Progenitor cell of endocrine pancreas (in vitro differentiated cells): ENCODE results near the gene IFI30. TPM values are rescaled to one million over a fixed set of nuclear protein-coding genes. Genes with fewer than 3 reads are reported as not detected.

ENCODE experiments used
- DNase-seq: peaks from one replicate; pipeline ENCODE4 v3.0.0; 2021; ENCODE audit warnings: low spot score; ENCODE audit not compliant: unreplicated experiment
- H3K27ac Mint-ChIP-seq: 2 replicates; pipeline ENCODE4 v1.8.0; 2021; ENCODE audit warnings: mild to moderate bottlenecking, moderate library complexity, mixed read lengths
- H3K27me3 Mint-ChIP-seq: 2 replicates; pipeline ENCODE4 v1.8.0; 2021; ENCODE audit warnings: mixed read lengths
- H3K36me3 Mint-ChIP-seq: 2 replicates; pipeline ENCODE4 v1.8.0; 2022; ENCODE audit warnings: mixed read lengths; ENCODE audit not compliant: insufficient read depth
- H3K4me1 Mint-ChIP-seq: 2 replicates; pipeline ENCODE4 v1.8.0; 2021; ENCODE audit warnings: low read depth, mixed read lengths
- H3K4me3 Mint-ChIP-seq: 2 replicates; pipeline ENCODE4 v1.8.0; 2021; ENCODE audit warnings: low read depth, mild to moderate bottlenecking, moderate library complexity, mixed read lengths
- H3K9me3 Mint-ChIP-seq: 2 replicates; pipeline ENCODE4 v1.8.0; 2021; ENCODE audit warnings: low read depth, mixed read lengths
- total RNA-seq: library from RNA; stranded (reverse); gene quantifications from 2 replicates; pipeline ENCODE4 v1.2.1, GENCODE V29; 2021
- TF ChIP-seq, protein P1 (sequence below): fragments of 200-600 bp; sonication (generic); IDR thresholded peaks from one replicate; pipeline ENCODE4 v1.5.0; 2021; ENCODE audit warnings: antibody characterized with exemption, mild to moderate bottlenecking; ENCODE audit not compliant: unreplicated experiment

IFI30 gene
- total RNA-seq, 1 donor from 2014 or later = not detected

DNA sequence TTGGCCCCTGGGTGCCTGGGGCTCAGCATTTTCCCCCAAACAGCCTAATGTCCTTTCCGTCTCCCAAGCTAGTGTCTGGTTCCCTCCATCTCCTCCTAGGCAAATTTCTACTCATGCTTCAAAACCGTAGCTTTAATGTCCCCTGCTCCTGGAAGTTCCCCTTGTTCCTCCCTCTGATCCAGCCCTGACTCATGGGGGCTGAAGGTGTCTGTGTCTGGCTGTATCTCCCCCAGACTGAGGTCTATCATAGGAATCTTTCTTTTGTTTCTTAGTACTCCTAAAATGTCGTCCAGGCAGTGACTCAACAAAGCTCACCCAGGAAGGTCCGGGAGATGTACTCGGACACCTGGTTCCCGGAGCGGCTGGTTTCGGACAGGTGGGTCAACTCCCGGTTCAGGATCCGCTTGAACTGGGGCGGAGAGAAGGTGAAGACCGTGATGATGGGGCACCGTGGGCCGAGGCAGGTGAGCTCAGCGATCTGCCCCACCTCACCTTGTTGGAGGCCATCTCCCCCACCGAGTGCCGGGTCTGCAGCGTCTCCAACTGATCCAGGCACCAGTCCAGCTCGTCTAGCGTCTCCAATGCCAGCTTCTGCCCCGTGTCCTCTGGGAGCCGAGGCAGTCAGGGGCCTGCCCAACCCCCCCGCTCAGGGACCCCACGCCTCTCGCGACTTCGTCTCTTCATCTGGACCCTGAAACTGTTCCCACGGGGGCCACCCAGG, 46.5 kb downstream of the IFI30 start:
- no peak for DNase-seq
- H3K4me3 Mint-ChIP-seq = no peak overlapping the region
- H3K27me3 Mint-ChIP-seq = peaks cover 37% of the 10 kb centered on the region
- no peaks in the 10 kb centered on the region for H3K9me3 Mint-ChIP-seq
- TF ChIP-seq, protein P1, sequence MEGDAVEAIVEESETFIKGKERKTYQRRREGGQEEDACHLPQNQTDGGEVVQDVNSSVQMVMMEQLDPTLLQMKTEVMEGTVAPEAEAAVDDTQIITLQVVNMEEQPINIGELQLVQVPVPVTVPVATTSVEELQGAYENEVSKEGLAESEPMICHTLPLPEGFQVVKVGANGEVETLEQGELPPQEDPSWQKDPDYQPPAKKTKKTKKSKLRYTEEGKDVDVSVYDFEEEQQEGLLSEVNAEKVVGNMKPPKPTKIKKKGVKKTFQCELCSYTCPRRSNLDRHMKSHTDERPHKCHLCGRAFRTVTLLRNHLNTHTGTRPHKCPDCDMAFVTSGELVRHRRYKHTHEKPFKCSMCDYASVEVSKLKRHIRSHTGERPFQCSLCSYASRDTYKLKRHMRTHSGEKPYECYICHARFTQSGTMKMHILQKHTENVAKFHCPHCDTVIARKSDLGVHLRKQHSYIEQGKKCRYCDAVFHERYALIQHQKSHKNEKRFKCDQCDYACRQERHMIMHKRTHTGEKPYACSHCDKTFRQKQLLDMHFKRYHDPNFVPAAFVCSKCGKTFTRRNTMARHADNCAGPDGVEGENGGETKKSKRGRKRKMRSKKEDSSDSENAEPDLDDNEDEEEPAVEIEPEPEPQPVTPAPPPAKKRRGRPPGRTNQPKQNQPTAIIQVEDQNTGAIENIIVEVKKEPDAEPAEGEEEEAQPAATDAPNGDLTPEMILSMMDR = no peak
- H3K36me3 Mint-ChIP-seq = no peaks in the 10 kb centered on the region
- H3K27ac Mint-ChIP-seq = no peak overlapping the region
- peaks cover 3% of the 10 kb centered on the region for H3K4me1 Mint-ChIP-seq

DNA sequence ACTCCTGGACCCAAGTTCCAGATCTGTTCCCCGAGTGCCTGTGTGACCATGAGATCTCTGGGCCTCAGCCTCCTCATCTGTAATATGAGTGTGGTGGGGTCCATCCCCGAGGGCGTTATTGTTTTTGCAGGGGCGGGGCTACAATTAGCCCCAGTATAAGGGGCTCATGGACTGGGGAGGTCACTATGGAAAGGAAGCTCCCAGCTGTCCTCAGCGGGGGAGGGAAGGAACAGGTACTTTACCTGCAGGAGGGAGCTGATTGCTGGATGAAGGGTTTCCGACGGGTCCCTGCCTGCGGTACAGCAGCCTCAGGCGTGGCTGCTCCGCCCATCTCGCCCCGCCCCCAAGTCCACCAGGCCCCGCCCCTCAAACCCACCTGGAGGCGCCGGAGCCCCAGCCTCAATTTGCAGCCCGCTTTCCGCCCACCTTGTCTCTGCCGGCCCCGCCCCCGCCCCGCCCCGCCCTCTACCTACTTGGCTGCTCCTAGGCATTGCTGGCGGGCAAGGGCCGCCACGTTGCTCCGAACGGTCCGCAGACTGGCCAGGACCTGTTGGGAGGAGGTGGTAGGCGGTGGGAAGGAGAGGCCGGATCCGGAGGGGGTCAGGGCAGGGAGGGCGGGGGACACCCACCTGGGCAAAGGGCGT, 47.1 kb downstream of the IFI30 start:
- TF ChIP-seq, protein P1 = no peak
- Mint-ChIP-seq H3K27ac (no peak overlapping the region), H3K36me3 (no peaks in the 10 kb centered on the region), H3K4me3 (no peak overlapping the region), H3K4me1 (peaks cover 3% of the 10 kb centered on the region), H3K9me3 (no peaks in the 10 kb centered on the region), H3K27me3 (peaks cover 41% of the 10 kb centered on the region)
- no peak for DNase-seq

DNA sequence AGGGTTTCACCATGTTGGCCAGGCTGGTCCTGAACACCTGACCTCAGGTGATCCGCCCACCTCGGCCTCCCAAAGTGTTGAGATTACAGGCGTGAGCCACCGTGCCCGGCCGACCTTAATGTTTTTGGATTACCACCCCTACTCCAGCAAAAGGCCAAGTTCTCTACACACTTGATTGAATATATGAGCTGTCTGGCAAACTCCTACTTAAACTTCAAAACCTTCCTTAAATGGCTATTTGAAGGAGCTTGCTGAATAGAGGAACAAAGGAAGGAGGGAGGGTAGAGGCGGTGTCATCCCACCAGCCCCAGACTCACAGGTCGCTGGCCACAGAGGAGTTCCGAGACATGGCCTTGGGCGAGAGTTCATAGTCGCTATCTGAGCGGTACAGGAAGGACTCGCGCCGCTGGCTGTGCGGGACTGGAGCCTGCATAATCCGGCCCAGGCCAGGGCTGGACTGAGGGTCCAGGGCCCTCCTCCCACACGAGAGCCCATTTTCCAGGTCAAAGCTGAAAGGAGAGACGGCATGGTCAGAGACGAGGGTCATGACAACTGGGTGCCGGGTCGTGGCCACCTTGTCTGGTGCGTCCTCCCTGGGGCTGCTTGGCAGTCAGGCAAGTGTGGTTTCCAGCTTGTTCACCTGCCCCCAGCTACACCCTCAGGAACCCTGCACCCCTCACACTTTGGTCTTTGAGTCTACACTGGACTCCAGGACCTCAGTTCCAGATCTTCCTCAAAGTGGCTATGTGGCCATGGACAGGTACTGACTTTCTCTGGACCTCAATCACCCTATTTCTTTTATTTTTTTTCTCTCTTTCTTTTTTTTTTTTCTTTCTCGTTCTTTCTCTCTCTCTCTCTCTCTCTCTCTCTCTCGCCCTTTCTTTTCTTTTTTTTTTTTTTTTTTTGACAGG, 48.5 kb downstream of the IFI30 start:
- Mint-ChIP-seq H3K27me3 (peaks cover 51% of the 10 kb centered on the region), H3K36me3 (no peaks in the 10 kb centered on the region), H3K27ac (peak overlapping the region; percentile 5), H3K9me3 (no peaks in the 10 kb centered on the region), H3K4me3 (no peak overlapping the region), H3K4me1 (peaks cover 3% of the 10 kb centered on the region)
- no peak for DNase-seq
- TF ChIP-seq, protein P1 = no peak

DNA sequence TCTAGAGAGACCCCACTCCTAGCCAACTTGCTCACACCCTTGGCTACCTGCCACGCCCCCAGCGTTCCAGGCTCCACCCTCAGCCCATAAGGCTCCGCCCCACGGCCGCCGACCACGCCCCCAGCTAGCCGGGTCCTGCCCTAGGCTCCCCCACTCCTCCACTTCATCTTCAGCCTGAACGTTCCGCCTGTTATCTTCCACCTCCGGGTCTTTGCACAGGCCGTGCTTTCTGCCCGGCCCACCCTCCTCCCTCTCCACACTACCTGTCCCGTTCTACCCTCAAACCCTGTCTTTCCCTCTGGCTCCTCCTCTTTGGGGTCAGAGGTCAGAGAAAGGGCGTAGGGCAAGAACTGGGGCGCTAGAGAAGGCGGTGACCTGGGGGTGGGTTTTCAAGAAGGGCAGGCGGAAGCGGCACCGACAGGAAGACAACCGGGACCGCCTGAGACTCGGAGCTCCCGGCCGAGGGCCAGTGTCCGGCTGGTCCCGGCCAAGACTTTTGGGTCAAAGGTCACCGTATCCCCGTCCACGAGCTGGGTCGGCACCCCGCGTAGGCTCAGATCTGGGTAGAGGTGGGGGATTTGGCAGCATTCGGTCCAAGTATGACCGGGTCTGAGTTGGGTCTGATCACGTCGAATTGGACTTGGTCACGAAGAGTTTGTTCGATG, 50.4 kb downstream of the IFI30 start:
- Mint-ChIP-seq H3K9me3 (no peaks in the 10 kb centered on the region), H3K4me3 (peak overlapping the region; percentile 75), H3K27me3 (peaks cover 57% of the 10 kb centered on the region), H3K36me3 (no peaks in the 10 kb centered on the region), H3K27ac (peak overlapping the region; percentile 73), H3K4me1 (peaks cover 3% of the 10 kb centered on the region)
- no peak for DNase-seq
- TF ChIP-seq, protein P1 = no peak
